ENCODE measurements around the gene TIGD3.

DNA sequence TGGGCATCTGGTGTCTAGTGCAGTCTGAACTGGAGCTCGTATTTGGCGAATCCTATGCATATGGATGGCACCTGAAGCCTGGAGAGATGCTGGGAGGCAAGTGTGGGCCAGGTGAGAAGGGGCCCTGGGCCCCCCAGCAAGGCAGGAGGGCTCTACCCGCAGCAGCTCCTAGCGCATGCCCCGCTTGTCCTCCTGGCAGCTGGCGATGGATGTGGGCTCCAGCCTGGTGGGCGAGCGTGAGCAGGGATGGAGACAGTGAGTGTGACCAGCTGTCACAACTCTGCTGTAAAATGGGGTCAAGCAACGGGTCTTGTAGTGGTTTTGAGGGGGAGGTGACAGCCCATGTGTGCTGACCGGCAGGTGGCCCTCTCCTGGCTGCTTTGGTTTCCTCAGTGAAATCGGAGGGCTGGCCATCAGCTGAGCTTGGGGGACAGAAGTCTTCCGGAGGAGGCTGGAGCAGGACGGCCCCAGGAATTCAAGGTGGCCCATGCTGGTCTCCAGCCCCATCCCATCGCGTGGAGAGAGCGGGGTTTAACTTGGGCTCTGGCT, 43.9 kb downstream of the TIGD3 start:
- TF ChIP-seq, protein P1, sequence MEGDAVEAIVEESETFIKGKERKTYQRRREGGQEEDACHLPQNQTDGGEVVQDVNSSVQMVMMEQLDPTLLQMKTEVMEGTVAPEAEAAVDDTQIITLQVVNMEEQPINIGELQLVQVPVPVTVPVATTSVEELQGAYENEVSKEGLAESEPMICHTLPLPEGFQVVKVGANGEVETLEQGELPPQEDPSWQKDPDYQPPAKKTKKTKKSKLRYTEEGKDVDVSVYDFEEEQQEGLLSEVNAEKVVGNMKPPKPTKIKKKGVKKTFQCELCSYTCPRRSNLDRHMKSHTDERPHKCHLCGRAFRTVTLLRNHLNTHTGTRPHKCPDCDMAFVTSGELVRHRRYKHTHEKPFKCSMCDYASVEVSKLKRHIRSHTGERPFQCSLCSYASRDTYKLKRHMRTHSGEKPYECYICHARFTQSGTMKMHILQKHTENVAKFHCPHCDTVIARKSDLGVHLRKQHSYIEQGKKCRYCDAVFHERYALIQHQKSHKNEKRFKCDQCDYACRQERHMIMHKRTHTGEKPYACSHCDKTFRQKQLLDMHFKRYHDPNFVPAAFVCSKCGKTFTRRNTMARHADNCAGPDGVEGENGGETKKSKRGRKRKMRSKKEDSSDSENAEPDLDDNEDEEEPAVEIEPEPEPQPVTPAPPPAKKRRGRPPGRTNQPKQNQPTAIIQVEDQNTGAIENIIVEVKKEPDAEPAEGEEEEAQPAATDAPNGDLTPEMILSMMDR (conservative IDR thresholded peaks at IDR 0.05; ENCODE audit: low read depth, low read length) = no peak
- TF ChIP-seq EZH2 (IDR thresholded peaks at IDR 0.05; ENCODE audit: low read length, unreplicated experiment) (no peak), EZH2phosphoT487 (IDR thresholded peaks at IDR 0.05; ENCODE audit: borderline replicate concordance, low read length) (no peak)
